GM19372 (cell line): ENCODE results near the gene CGA.
A peak's percentile ranks its signal among the peaks of the same experiment; 100 is the strongest.

Experiments
- ATAC-seq: cut with Tn5 transposase; IDR thresholded peaks from one replicate; pipeline ENCODE4 v1.9.1; 2021; ENCODE audit warnings: mild to moderate bottlenecking, low read depth, moderate library complexity; ENCODE audit not compliant: unreplicated experiment

The CGA gene

GRCh38 chr6:87092435-87092834 lies 2.5 kb downstream of the CGA start:
- no peak for ATAC-seq

GRCh38 chr6:87089135-87089534 lies 5.8 kb downstream of the CGA start:
- no peak for ATAC-seq

- no peak for ATAC-seq
Observed at GRCh38 chr6:87088076-87088475, 6.8 kb downstream of the CGA start.

GRCh38 chr6:87082160-87082721 lies 12.7 kb downstream of the CGA start:
- no peak for ATAC-seq

GRCh38 chr6:87078983-87079616 lies 15.8 kb downstream of the CGA start:
- ATAC-seq = peak; percentile 81

GRCh38 chr6:87075168-87075567 lies 19.7 kb downstream of the CGA start:
- no peak for ATAC-seq

- ATAC-seq = no peak
Observed at GRCh38 chr6:87074101-87074621, 20.7 kb downstream of the CGA start.

GRCh38 chr6:87071683-87072082 lies 23.2 kb downstream of the CGA start:
- ATAC-seq = no peak

GRCh38 chr6:87070741-87071140 lies 24.2 kb downstream of the CGA start:
- ATAC-seq = no peak

- ATAC-seq = no peak
Observed at GRCh38 chr6:87068795-87069194, 26.1 kb downstream of the CGA start.

GRCh38 chr6:87066449-87067333 lies 28.2 kb downstream of the CGA start:
- ATAC-seq = no peak

GRCh38 chr6:87065117-87065516 lies 29.8 kb downstream of the CGA start:
- ATAC-seq = no peak

GRCh38 chr6:87059943-87060342 lies 35.0 kb downstream of the CGA start:
- ATAC-seq = no peak

- ATAC-seq = no peak
Observed at GRCh38 chr6:87054143-87054833, 40.6 kb downstream of the CGA start.

- no peak for ATAC-seq
Observed at GRCh38 chr6:87053312-87053711, 41.6 kb downstream of the CGA start.

GRCh38 chr6:87049779-87050178 lies 45.1 kb downstream of the CGA start:
- peak; percentile 58 for ATAC-seq

- no peak for ATAC-seq
Observed at GRCh38 chr6:87045521-87046075, 49.3 kb downstream of the CGA start.

GRCh38 chr6:87040729-87041128 lies 54.2 kb downstream of the CGA start:
- ATAC-seq = no peak
